ENCODE data around the gene PRDM16.

PRDM16 gene

DNA sequence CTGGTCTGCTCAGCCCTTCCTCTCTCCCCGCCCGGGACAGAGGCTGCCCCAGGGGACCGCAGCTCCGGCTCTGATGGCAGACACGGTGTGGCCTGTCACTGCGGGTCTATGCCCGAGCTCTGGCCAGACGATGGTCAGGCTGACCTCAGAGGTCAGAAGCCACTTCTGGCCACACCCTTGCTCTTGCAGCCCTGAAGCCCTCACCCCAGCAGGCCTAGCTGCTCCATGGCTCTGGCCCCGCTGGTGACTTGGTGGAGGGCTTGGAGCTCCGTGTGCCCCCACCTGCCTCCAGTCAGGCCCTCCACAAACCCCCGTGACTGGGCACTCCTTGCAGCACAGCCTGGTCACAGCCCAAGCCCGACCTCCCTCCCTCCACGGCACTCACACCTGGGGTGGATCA is 47.6 kb downstream of the PRDM16 start:
- no peak for TF ChIP-seq EZH2phosphoT487 (IDR thresholded peaks at IDR 0.05; ENCODE audit: borderline replicate concordance)
- Histone ChIP-seq H3K9ac (ENCODE audit: low read depth, low read length, poor library complexity, severe bottlenecking) (no peak overlapping the region), H3K4me3 (ENCODE audit: low read length, poor library complexity, severe bottlenecking) (no peak overlapping the region), H4K20me1 (ENCODE audit: insufficient read depth, low read length, poor library complexity, severe bottlenecking) (peaks cover 2% of the 10 kb centered on the region), H3K4me2 (ENCODE audit: low read depth, low read length, poor library complexity, severe bottlenecking) (no peak overlapping the region), H3K79me2 (ENCODE audit: insufficient read depth, low read length) (peaks cover 39% of the 10 kb centered on the region; the same call in 1 of the 2 replicates), H3K36me3 (ENCODE audit: insufficient read depth, low read length) (no peaks in the 10 kb centered on the region), H3K4me1 (ENCODE audit: insufficient read depth, low read length, poor library complexity, severe bottlenecking) (no peaks in the 10 kb centered on the region), H3K9me3 (ENCODE audit: insufficient read depth, low read depth, low read length) (no peaks in the 10 kb centered on the region), H3F3A (ENCODE audit: low read depth) (no peaks in the 10 kb centered on the region), H3K9me2 (replicated peaks; ENCODE audit: low read depth, low read length) (no peaks in the 10 kb centered on the region), H2AFZ (ENCODE audit: low read length) (no peak overlapping the region), H3K27me3 (ENCODE audit: insufficient read depth, low read length, poor library complexity, severe bottlenecking) (no peaks in the 10 kb centered on the region)

DNA sequence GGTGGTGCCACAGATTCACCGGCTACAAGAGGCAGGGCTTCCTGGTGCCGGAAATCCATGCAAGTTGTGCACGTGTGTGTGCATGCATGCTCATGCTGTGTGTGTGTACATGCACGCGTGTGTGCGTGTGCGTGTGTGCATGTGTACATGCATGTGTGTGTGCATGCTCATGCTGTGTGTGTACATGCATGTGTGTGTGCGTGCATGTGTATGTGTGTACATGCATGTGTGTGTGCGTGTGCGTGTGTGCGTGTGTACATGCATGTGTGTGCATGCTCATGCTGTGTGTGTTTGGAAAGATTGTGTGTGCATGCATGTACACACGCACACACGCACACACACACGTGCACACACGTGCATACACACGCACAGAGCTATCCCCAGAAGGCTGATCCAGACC is 48.9 kb downstream of the PRDM16 start:
- peaks cover 39% of the 10 kb centered on the region; the same call in 1 of the 2 replicates for H3K79me2 ChIP-seq (ENCODE audit: insufficient read depth, low read length)
- H3K9me3 ChIP-seq (ENCODE audit: insufficient read depth, low read depth, low read length): no peaks in the 10 kb centered on the region
- H3K4me2 ChIP-seq (ENCODE audit: low read depth, low read length, poor library complexity, severe bottlenecking): no peak overlapping the region
- no peak overlapping the region for H3K4me3 ChIP-seq (ENCODE audit: low read length, poor library complexity, severe bottlenecking)
- no peaks in the 10 kb centered on the region for H3K9me2 ChIP-seq (replicated peaks; ENCODE audit: low read depth, low read length)
- no peaks in the 10 kb centered on the region for H3F3A ChIP-seq (ENCODE audit: low read depth)
- no peak overlapping the region for H3K9ac ChIP-seq (ENCODE audit: low read depth, low read length, poor library complexity, severe bottlenecking)
- no peaks in the 10 kb centered on the region for H3K27me3 ChIP-seq (ENCODE audit: insufficient read depth, low read length, poor library complexity, severe bottlenecking)
- peaks cover 2% of the 10 kb centered on the region for H4K20me1 ChIP-seq (ENCODE audit: insufficient read depth, low read length, poor library complexity, severe bottlenecking)
- no peaks in the 10 kb centered on the region for H3K36me3 ChIP-seq (ENCODE audit: insufficient read depth, low read length)
- H3K4me1 ChIP-seq (ENCODE audit: insufficient read depth, low read length, poor library complexity, severe bottlenecking): no peaks in the 10 kb centered on the region
- TF ChIP-seq, protein P1, sequence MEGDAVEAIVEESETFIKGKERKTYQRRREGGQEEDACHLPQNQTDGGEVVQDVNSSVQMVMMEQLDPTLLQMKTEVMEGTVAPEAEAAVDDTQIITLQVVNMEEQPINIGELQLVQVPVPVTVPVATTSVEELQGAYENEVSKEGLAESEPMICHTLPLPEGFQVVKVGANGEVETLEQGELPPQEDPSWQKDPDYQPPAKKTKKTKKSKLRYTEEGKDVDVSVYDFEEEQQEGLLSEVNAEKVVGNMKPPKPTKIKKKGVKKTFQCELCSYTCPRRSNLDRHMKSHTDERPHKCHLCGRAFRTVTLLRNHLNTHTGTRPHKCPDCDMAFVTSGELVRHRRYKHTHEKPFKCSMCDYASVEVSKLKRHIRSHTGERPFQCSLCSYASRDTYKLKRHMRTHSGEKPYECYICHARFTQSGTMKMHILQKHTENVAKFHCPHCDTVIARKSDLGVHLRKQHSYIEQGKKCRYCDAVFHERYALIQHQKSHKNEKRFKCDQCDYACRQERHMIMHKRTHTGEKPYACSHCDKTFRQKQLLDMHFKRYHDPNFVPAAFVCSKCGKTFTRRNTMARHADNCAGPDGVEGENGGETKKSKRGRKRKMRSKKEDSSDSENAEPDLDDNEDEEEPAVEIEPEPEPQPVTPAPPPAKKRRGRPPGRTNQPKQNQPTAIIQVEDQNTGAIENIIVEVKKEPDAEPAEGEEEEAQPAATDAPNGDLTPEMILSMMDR (conservative IDR thresholded peaks at IDR 0.05; ENCODE audit: low read length): no peak
- TF ChIP-seq EZH2phosphoT487 (IDR thresholded peaks at IDR 0.05; ENCODE audit: borderline replicate concordance): no peak
- no peak overlapping the region for H2AFZ ChIP-seq (ENCODE audit: low read length)

DNA sequence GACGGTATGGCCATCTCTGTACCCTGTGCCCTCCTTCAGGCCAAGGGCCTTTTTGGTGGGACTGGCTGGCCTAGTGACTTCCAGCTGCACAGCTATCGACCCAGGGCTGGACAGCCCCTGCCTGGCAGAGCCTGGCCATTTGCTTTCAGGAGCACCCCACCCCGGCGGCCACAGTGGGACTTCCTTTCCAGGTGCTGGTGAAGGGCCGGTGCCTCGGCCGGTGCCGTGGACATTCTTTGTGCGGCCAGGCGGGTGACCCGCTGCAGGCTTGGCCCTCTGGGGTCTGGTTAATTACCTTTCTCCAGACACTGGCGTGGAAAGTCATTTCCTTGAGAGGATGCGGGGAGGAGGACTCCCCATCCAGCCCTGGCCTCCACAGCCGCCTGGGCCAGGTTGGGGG is 50.1 kb downstream of the PRDM16 start:
- Histone ChIP-seq H3K79me2 (ENCODE audit: insufficient read depth, low read length) (peaks cover 38% of the 10 kb centered on the region; the same call in 1 of the 2 replicates), H3K36me3 (ENCODE audit: insufficient read depth, low read length) (no peaks in the 10 kb centered on the region), H4K20me1 (ENCODE audit: insufficient read depth, low read length, poor library complexity, severe bottlenecking) (peaks cover 7% of the 10 kb centered on the region), H3K4me2 (ENCODE audit: low read depth, low read length, poor library complexity, severe bottlenecking) (no peak overlapping the region), H3K27me3 (ENCODE audit: insufficient read depth, low read length, poor library complexity, severe bottlenecking) (no peaks in the 10 kb centered on the region), H2AFZ (ENCODE audit: low read length) (no peak overlapping the region), H3K9me3 (ENCODE audit: insufficient read depth, low read depth, low read length) (no peaks in the 10 kb centered on the region), H3K4me1 (ENCODE audit: insufficient read depth, low read length, poor library complexity, severe bottlenecking) (no peaks in the 10 kb centered on the region), H3K9me2 (replicated peaks; ENCODE audit: low read depth, low read length) (no peaks in the 10 kb centered on the region), H3K9ac (ENCODE audit: low read depth, low read length, poor library complexity, severe bottlenecking) (no peak overlapping the region), H3K4me3 (ENCODE audit: low read length, poor library complexity, severe bottlenecking) (no peak overlapping the region), H3F3A (ENCODE audit: low read depth) (no peaks in the 10 kb centered on the region)
- TF ChIP-seq, protein P1 (conservative IDR thresholded peaks at IDR 0.05; ENCODE audit: low read length): no peak
- TF ChIP-seq EZH2phosphoT487 (IDR thresholded peaks at IDR 0.05; ENCODE audit: borderline replicate concordance): no peak

DNA sequence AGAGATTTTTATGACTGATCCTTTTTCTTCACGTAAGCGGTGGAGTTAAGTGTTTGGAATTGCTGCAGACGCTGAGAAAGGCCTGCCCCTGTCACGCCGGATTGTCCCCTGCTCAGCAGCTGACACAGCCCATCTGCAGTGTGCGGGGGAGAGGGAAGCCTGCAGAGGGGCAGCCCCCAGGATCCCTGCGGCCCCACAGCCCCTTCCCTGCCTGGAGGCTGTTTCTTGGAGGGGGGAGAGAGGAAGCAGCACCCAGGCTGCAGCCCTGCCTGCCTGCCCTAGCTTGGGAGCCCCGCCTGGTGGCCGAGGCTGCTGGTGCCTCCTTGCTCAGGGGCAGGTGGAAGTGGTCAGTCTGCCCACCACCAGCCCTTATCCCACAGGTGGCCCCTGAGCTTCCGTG is 50.7 kb downstream of the PRDM16 start:
- H3K9ac ChIP-seq (ENCODE audit: low read depth, low read length, poor library complexity, severe bottlenecking): no peak overlapping the region
- H3K36me3 ChIP-seq (ENCODE audit: insufficient read depth, low read length): no peaks in the 10 kb centered on the region
- no peaks in the 10 kb centered on the region for H3K9me2 ChIP-seq (replicated peaks; ENCODE audit: low read depth, low read length)
- H3K27me3 ChIP-seq (ENCODE audit: insufficient read depth, low read length, poor library complexity, severe bottlenecking): no peaks in the 10 kb centered on the region
- no peak overlapping the region for H3K4me3 ChIP-seq (ENCODE audit: low read length, poor library complexity, severe bottlenecking)
- H3K4me2 ChIP-seq (ENCODE audit: low read depth, low read length, poor library complexity, severe bottlenecking): no peak overlapping the region
- no peaks in the 10 kb centered on the region for H3K4me1 ChIP-seq (ENCODE audit: insufficient read depth, low read length, poor library complexity, severe bottlenecking)
- no peak overlapping the region for H2AFZ ChIP-seq (ENCODE audit: low read length)
- TF ChIP-seq EZH2phosphoT487 (IDR thresholded peaks at IDR 0.05; ENCODE audit: borderline replicate concordance): no peak
- TF ChIP-seq, protein P1 (conservative IDR thresholded peaks at IDR 0.05; ENCODE audit: low read length): no peak
- H4K20me1 ChIP-seq (ENCODE audit: insufficient read depth, low read length, poor library complexity, severe bottlenecking): peaks cover 7% of the 10 kb centered on the region
- peaks cover 32% of the 10 kb centered on the region; the same call in 1 of the 2 replicates for H3K79me2 ChIP-seq (ENCODE audit: insufficient read depth, low read length)
- no peaks in the 10 kb centered on the region for H3K9me3 ChIP-seq (ENCODE audit: insufficient read depth, low read depth, low read length)
- H3F3A ChIP-seq (ENCODE audit: low read depth): no peaks in the 10 kb centered on the region
